Measurements from ENCODE around the gene PPP1R10. TPM values are rescaled to one million over a fixed set of nuclear protein-coding genes. Genes with fewer than 3 reads are reported as not detected.

Gene PPP1R10
- polyA plus RNA-seq, 1 donor (not counting 4 experiments of a cell fraction or from before 2014, with no cell fraction given), result 36.6 TPM

- Histone ChIP-seq H3K79me2 (ENCODE audit: control insufficient read depth, insufficient read depth, low read length) (peaks cover 41% of the 10 kb centered on the region), H3K27me3 (ENCODE audit: control insufficient read depth, extremely low read depth, insufficient read depth, low read length) (no peaks in the 10 kb centered on the region), H3K27ac (ENCODE audit: control insufficient read depth, insufficient read depth, low read length) (peak overlapping the region; percentile 97), H2AFZ (ENCODE audit: control insufficient read depth, low read length) (no peak overlapping the region), H4K20me1 (ENCODE audit: control insufficient read depth, extremely low read depth, insufficient read depth, low read length) (peaks cover 8% of the 10 kb centered on the region), H3K4me2 (ENCODE audit: control insufficient read depth, extremely low read depth, insufficient read depth, low read depth, low read length) (peak overlapping the region; percentile 100), H3K9me3 (ENCODE audit: control insufficient read depth, low read depth, low read length) (no peaks in the 10 kb centered on the region), H3K36me3 (ENCODE audit: control insufficient read depth in 2 of 2, extremely low read depth in 1 of 2, insufficient read depth in 2 of 2, low read length in 2 of 2) (peaks cover 7 to 30% of the 10 kb centered on the region in 2 experiments), H3K9ac (ENCODE audit: control insufficient read depth, extremely low read depth, insufficient read depth, low read length) (peak overlapping the region; percentile 98), H3K4me1 (ENCODE audit: control insufficient read depth, extremely low read depth, insufficient read depth, low read length) (peaks cover 24% of the 10 kb centered on the region), H3K9me1 (ENCODE audit: control insufficient read depth, extremely low read depth, insufficient read depth, low read length) (peaks cover 3% of the 10 kb centered on the region), H3K4me3 (ENCODE audit: control insufficient read depth in 2 of 3, extremely low read depth in 1 of 3, insufficient read depth in 2 of 3, low read depth in 1 of 3, low read length in 3 of 3) (peak overlapping the region; percentile 76 to 89 (median 82))
- dilution Hi-C loops (cut with MboI; ENCODE audit: extremely low pct_ligation_motif_present, low sequenced_read_pairs), result no loop called here
- DNase-seq (ENCODE audit: low read depth, low spot score), result no peak
- no peak for TF ChIP-seq CTCF (optimal IDR thresholded peaks at IDR 0.05 in 1 of 3, IDR thresholded peaks at IDR 0.05 in 1 of 3, conservative IDR thresholded peaks at IDR 0.05 in 1 of 3; ENCODE audit: extremely low read depth in 1 of 3, insufficient read depth in 2 of 3, low read length in 3 of 3)
- no peak for TF ChIP-seq EZH2 (IDR thresholded peaks at IDR 0.05; ENCODE audit: low read length)
- FAIRE-seq, result no peak
Measured at GRCh38 chr6:30615958-30616810, 859 bp downstream of the PPP1R10 start.

- DNase-seq (ENCODE audit: low read depth, low spot score) (no peak), FAIRE-seq (no peak)
- peak overlapping the region; percentile 97 for H3K27ac ChIP-seq (ENCODE audit: control insufficient read depth, insufficient read depth, low read length)
- no peaks in the 10 kb centered on the region for H3K27me3 ChIP-seq (ENCODE audit: control insufficient read depth, extremely low read depth, insufficient read depth, low read length)
- no peak for TF ChIP-seq EZH2 (IDR thresholded peaks at IDR 0.05; ENCODE audit: low read length)
- TF ChIP-seq CTCF (optimal IDR thresholded peaks at IDR 0.05 in 1 of 3, IDR thresholded peaks at IDR 0.05 in 1 of 3, conservative IDR thresholded peaks at IDR 0.05 in 1 of 3; ENCODE audit: extremely low read depth in 1 of 3, insufficient read depth in 2 of 3, low read length in 3 of 3), result no peak
- dilution Hi-C loops (cut with MboI; ENCODE audit: extremely low pct_ligation_motif_present, low sequenced_read_pairs), result no loop called here
- peak overlapping the region; percentile 98 for H3K9ac ChIP-seq (ENCODE audit: control insufficient read depth, extremely low read depth, insufficient read depth, low read length)
- peak overlapping the region; percentile 76 to 89 (median 82) for H3K4me3 ChIP-seq (ENCODE audit: control insufficient read depth in 2 of 3, extremely low read depth in 1 of 3, insufficient read depth in 2 of 3, low read depth in 1 of 3, low read length in 3 of 3)
- H3K36me3 ChIP-seq (ENCODE audit: control insufficient read depth in 2 of 2, extremely low read depth in 1 of 2, insufficient read depth in 2 of 2, low read length in 2 of 2), result peaks cover 7 to 27% of the 10 kb centered on the region in 2 experiments
- H2AFZ ChIP-seq (ENCODE audit: control insufficient read depth, low read length), result no peak overlapping the region
- peaks cover 3% of the 10 kb centered on the region for H3K9me1 ChIP-seq (ENCODE audit: control insufficient read depth, extremely low read depth, insufficient read depth, low read length)
- H3K79me2 ChIP-seq (ENCODE audit: control insufficient read depth, insufficient read depth, low read length), result peaks cover 46% of the 10 kb centered on the region
- no peaks in the 10 kb centered on the region for H3K9me3 ChIP-seq (ENCODE audit: control insufficient read depth, low read depth, low read length)
- peaks cover 24% of the 10 kb centered on the region for H3K4me1 ChIP-seq (ENCODE audit: control insufficient read depth, extremely low read depth, insufficient read depth, low read length)
- H3K4me2 ChIP-seq (ENCODE audit: control insufficient read depth, extremely low read depth, insufficient read depth, low read depth, low read length), result peak overlapping the region; percentile 100
- H4K20me1 ChIP-seq (ENCODE audit: control insufficient read depth, extremely low read depth, insufficient read depth, low read length), result peaks cover 8% of the 10 kb centered on the region
Measured at GRCh38 chr6:30615219-30615957, 1.7 kb downstream of the PPP1R10 start.

All from keratinocyte (primary cell).